Right lung (tissue), 5 donors: ENCODE results near the gene CHD6. TPM values are rescaled to one million over a fixed set of nuclear protein-coding genes. Genes with fewer than 3 reads are reported as not detected.

Experiments
- DNase-seq, 2 donors: peaks; one replicate each; pipeline ENCODE4 v3.0.0-alpha.2; 2013
- polyA plus RNA-seq, 5 donors: library from polyadenylated mRNA; unstranded; fragments of 120-200 nt; gene quantifications; one replicate each; pipeline versions ENCODE4 v1.2.1 to v1.2.3, GENCODE V29; 2013; ENCODE audit warnings: inconsistent platforms in 1 of 5, low replicate concordance in 1 of 5; ENCODE audit not compliant: insufficient read length in 5 of 5, insufficient read depth in 1 of 5

CHD6 gene
- polyA plus RNA-seq, 5 donors: 33.0 to 64.6 (median 57.5) TPM

GRCh38 chr20:41623625-41624375, 5.6 kb upstream of the CHD6 start:
- no peak for DNase-seq

GRCh38 chr20:41622584-41622983, 4.4 kb upstream of the CHD6 start:
- no peak for DNase-seq

GRCh38 chr20:41621971-41622370, 3.8 kb upstream of the CHD6 start:
- DNase-seq: no peak

- DNase-seq: no peak
Observed at GRCh38 chr20:41621421-41621820, 3.2 kb upstream of the CHD6 start.

GRCh38 chr20:41619360-41620100, 1.4 kb upstream of the CHD6 start:
- DNase-seq: peak; percentile 35 to 46

GRCh38 chr20:41618807-41619311, 682 bp upstream of the CHD6 start:
- peak in 1 of 2 donors; percentile 24 for DNase-seq

GRCh38 chr20:41617059-41617901, 897 bp downstream of the CHD6 start:
- DNase-seq: peak; percentile 29 to 36

GRCh38 chr20:41616228-41616627, 1.9 kb downstream of the CHD6 start:
- no peak for DNase-seq

GRCh38 chr20:41615676-41616075, 2.5 kb downstream of the CHD6 start:
- DNase-seq: no peak

GRCh38 chr20:41615110-41615509, 3.1 kb downstream of the CHD6 start:
- DNase-seq: no peak

GRCh38 chr20:41613321-41613720, 4.9 kb downstream of the CHD6 start:
- DNase-seq: no peak

- DNase-seq: no peak
Observed at GRCh38 chr20:41609474-41609873, 8.7 kb downstream of the CHD6 start.

- DNase-seq: no peak
Observed at GRCh38 chr20:41608606-41609005, 9.6 kb downstream of the CHD6 start.

- no peak for DNase-seq
Observed at GRCh38 chr20:41607791-41608190, 10.4 kb downstream of the CHD6 start.

- DNase-seq: no peak
Observed at GRCh38 chr20:41604002-41604401, 14.2 kb downstream of the CHD6 start.

- no peak for DNase-seq
Observed at GRCh38 chr20:41601742-41602141, 16.4 kb downstream of the CHD6 start.

- no peak for DNase-seq
Observed at GRCh38 chr20:41600926-41601631, 17.1 kb downstream of the CHD6 start.

GRCh38 chr20:41599699-41600104, 18.5 kb downstream of the CHD6 start:
- no peak for DNase-seq

GRCh38 chr20:41598719-41599118, 19.5 kb downstream of the CHD6 start:
- no peak for DNase-seq

GRCh38 chr20:41594514-41595322, 23.5 kb downstream of the CHD6 start:
- no peak for DNase-seq
